CD4-positive, alpha-beta T cell treated with Interleukin-10 for 1 hour (primary cell): ENCODE results near the gene OR10P1.

ENCODE experiments used
- DNase-seq: peaks from one replicate; pipeline ENCODE4 v3.0.0-alpha.2; 2020

The OR10P1 gene

GRCh38 chr12:55652352-55652751 lies 15.7 kb downstream of the OR10P1 start:
- no peak for DNase-seq

DNA sequence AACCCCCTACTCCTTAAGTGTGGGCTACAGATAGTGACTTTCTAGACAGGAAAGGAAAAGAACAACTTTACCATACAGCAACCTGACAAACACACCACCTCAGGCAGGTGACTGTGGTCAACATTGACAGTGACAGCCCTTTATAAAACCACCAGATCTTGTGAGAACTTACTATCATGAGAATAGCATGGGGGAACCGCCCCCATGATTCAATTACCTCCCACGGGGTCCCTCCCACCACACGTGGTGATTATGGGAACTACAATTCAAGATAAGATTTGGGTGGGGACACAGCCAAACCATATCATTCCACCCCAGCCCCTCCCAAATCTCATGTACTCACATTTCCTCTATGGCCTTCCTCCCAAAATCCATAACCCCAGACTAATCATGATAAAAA lies 16.3 kb downstream of the OR10P1 start:
- DNase-seq = no peak

- DNase-seq = no peak
These were observed 18.0 kb downstream of the OR10P1 start for GRCh38 chr12:55654511-55655214.

DNA sequence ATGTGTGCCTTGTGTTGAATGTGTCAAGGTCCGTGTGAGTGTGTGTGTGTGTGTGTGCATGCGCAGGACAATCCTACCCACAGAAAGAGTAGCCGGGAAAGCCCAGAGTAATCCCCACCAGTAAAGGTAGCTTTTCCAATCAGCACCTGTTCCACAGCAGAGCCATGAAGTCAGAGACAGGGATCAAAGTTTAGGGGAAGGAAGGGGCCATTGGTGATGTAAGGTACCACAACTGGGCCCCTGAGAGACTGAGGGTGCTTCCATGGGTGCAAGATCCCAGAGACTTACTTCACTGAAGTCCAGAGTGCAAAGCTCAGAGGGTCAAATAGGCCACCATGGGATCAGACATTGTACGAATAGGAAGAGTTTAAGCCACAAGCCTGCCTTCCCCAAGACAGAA lies 20.5 kb downstream of the OR10P1 start:
- no peak for DNase-seq

DNA sequence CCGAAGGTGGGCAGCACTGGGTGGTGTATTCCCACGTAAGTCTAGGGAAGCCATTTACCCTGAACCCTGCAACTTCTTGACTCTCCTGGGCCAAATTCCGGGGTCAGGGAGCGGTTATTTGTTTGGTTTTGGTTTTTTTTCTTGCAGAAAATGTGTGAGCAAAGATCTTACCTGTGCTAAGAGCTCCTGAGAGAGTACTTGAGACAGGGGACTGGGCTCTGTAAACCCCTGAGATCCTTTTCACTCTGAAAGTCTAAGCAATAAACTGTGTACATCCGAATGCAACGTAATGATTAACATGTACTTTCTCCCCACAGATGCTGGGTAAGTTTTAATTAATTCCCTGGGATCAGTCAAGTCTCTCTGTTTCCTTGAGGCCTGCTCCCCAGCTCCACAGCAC lies 21.5 kb downstream of the OR10P1 start:
- no peak for DNase-seq

DNA sequence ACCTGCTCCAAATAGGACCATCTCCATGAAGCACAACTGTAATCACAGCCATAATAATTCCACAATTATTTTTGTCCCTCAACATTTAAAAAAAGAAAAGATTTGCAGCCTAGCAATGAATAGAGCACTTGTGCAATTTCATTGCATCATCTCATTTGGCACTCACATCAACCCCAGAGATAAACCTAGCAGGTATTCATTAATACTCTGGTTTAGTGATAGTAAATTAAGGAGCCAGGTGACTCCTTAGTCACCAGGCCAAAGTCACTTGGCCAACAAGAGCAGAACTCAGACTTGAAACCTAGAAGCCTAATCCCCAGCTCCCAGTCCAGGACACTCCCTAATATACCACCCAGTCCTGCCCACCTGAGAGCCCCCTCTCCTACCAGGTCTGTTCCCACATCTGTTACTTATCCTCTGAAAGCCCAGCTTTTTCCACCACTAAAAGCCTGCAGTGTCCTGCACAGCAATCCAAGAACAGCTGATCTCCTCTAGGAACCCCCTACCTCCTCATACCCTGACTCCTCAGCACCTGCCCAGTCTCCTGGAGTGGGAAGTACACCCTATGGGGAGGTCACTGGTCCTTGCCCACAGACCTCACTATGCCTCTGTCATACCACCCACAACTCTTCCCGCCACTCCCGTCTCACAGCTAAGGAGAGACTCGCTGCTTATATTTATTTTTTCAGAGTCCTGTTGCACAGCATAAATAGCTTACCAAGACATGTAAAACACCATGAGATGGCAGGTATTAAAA lies 22.1 kb downstream of the OR10P1 start:
- no peak for DNase-seq

GRCh38 chr12:55659486-55660385 lies 23.0 kb downstream of the OR10P1 start:
- no peak for DNase-seq

DNA sequence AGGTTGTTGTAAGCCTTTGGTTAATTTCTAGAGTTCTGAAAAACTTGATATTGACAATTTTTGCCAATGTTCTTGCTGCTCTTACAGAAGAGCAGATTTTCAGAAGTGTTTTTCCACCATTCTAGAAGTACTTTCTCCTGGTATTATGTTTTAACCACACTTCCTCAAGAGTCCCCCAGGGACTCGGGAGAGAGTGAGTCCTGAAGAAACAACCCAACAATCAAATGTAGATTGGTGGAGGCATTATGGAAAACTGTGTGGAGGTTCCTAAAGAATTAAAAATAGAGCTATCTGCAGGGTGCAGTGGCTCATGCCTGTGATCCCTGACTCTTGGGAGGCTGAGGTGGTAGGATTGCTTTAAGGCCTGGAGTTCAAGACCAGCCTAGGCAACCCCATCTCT lies 26.7 kb downstream of the OR10P1 start:
- no peak for DNase-seq

- DNase-seq = no peak
These were observed 28.1 kb downstream of the OR10P1 start for GRCh38 chr12:55664826-55665225.

- DNase-seq = no peak
These were observed 29.8 kb downstream of the OR10P1 start for GRCh38 chr12:55666508-55666907.

DNA sequence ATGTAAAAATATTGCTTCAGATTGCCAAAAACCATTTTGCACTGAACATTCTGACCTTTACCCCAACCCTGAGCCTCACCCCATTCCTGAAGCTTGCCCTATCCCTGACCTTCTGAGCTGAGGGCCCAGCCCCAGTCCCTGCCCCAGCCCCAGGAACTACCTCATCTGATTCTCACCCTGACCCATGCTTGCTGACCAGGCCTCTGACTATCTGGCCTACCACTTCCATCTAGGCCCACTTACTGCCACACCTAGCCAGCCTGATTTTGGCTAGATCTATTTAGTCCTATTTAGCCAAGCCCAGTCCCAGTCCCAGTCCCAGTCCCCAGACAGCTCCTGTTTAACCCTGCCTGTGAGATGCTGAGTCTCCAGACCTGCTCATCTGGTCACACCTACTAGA lies 33.6 kb downstream of the OR10P1 start:
- no peak for DNase-seq

GRCh38 chr12:55671746-55672145 lies 35.1 kb downstream of the OR10P1 start:
- no peak for DNase-seq

DNA sequence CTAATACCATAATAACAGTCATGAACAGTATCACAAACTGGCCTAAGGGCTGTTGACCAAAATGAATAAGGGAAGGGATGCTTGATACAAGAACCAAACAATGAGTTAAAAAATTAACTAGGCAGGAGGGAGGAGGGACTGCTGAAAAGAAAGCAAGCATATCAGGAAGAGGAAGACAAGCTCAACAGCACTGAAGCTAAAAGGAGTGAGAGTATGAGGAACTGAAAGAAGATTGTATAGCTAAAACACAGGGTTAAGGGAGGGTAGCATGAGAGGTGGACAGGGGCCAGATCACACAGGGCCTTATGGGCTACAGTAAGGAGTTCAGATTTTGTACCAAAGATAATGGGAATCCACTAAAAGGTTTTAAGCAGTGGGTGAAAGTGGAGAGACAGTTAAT lies 36.9 kb downstream of the OR10P1 start:
- DNase-seq = no peak

DNA sequence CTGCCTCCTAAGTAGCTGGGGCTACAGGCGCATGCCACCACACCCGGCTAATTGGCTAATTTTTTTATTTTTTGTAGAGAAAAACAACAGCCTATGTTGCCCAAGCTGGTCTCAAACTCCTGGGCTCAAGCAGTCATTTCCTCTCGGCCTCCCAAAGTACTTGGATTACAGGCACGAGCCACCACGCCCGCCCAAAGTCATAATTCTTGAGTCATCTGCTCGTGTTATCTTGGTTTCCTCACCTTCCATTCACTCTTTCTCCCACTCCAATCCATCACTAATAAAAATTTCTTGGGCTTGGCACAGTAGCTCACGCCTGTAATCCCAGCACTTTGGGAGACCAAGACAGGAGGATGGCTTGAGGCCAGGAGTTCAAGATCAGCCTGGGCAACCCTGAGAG lies 39.0 kb downstream of the OR10P1 start:
- DNase-seq = no peak

GRCh38 chr12:55676707-55677106 lies 40.0 kb downstream of the OR10P1 start:
- DNase-seq = no peak

- DNase-seq = no peak
These were observed 43.0 kb downstream of the OR10P1 start for GRCh38 chr12:55679691-55680090.

- DNase-seq = no peak
These were observed 44.7 kb downstream of the OR10P1 start for GRCh38 chr12:55681142-55682077.

- no peak for DNase-seq
These were observed 45.5 kb downstream of the OR10P1 start for GRCh38 chr12:55682087-55682796.

- DNase-seq = no peak
These were observed 47.0 kb downstream of the OR10P1 start for GRCh38 chr12:55683676-55684075.

- DNase-seq = no peak
These were observed 48.2 kb downstream of the OR10P1 start for GRCh38 chr12:55684761-55685370.

DNA sequence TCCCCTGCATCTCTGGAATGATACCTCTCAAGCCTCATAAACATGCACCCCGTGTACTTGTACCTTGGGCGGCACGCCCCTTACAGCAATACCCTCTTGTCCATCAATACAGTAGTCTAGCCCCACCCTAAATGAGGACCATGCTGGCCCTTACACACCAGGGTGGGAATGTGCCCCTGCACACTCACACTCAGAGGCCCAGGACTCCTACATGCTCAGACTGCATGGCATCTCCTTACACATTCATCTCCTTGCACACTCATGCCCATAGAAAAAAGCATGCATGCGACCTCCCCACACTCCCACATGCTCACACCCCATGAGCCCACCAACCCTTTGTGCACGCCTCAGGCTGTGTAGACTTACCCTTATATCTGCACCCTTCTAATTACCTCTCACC lies 49.0 kb downstream of the OR10P1 start:
- DNase-seq = no peak
